SK-N-SH (cell line): ENCODE data around the gene SMCO2. TPM values are rescaled to one million over a fixed set of nuclear protein-coding genes. Genes with fewer than 3 reads are reported as not detected.

Experiments used
- CTCF ChIA-PET: fragments of 300-600, 350-600 bp; formaldehyde crosslinking; extraction: SDS; loops from one replicate; lab custom pipeline; 2021; lab: Yijun Ruan, JAX
- POLR2A ChIA-PET: fragments of 350-600 bp; sonication (Branson Sonifier 250); formaldehyde crosslinking; extraction: SDS; loops from one replicate; lab custom pipeline; 2020; ENCODE audit warnings: antibody characterized with exemption, inconsistent platforms; lab: Yijun Ruan, JAX
- DNase-seq: peaks from one replicate; pipeline ENCODE4 v3.0.0; 2012
- H2AFZ ChIP-seq: fragments of 200-600 bp; sonication (generic); 2 replicates; pipeline ENCODE4 v1.8.1; 2016; ENCODE audit warnings: antibody characterized with exemption, mild to moderate bottlenecking, low read depth
- H3F3A ChIP-seq: fragments of 200-600 bp; sonication (generic); replicated peaks from 2 replicates; pipeline ENCODE3; 2016; ENCODE audit warnings: antibody characterized with exemption, mild to moderate bottlenecking; ENCODE audit not compliant: insufficient read depth
- H3K27ac ChIP-seq, 2 experiments: fragments of 200-500 bp in 1 of 2; fragments of 200-600 bp in 1 of 2; sonication (Bioruptor generic) in 1 of 2; sonication (generic), shearing (Covaris generic) in 1 of 2; 2 replicates each; pipeline versions ENCODE4 v1.5.1 to v1.6.1; 2014 to 2016; ENCODE audit warnings: low read depth in 2 of 2, inconsistent platforms in 1 of 2, low read length in 1 of 2, mild to moderate bottlenecking in 1 of 2, mixed read lengths in 1 of 2
- H3K27me3 ChIP-seq: fragments of 200-600 bp; sonication (generic), shearing (Covaris generic); 2 replicates; pipeline ENCODE4 v1.6.1; 2016; ENCODE audit warnings: mixed run types; ENCODE audit not compliant: insufficient read depth
- H3K36me3 ChIP-seq, 2 experiments: fragments of 200-500 bp in 1 of 2; fragments of 200-600 bp in 1 of 2; sonication (Bioruptor generic) in 1 of 2; sonication (generic) in 1 of 2; replicated peaks in 1 of 2; 2 replicates each; pipeline versions ENCODE3 to v1.5.1; 2014 to 2016; ENCODE audit warnings: low read length in 1 of 2, mild to moderate bottlenecking in 1 of 2; ENCODE audit not compliant: insufficient read depth in 2 of 2, control insufficient read depth in 1 of 2
- H3K4me1 ChIP-seq, 2 experiments: fragments of 200-500 bp in 1 of 2; fragments of 200-600 bp in 1 of 2; sonication (Bioruptor generic) in 1 of 2; sonication (generic), shearing (Covaris generic) in 1 of 2; 2 replicates each; pipeline versions ENCODE4 v1.5.1 to v1.6.1; 2014 to 2016; ENCODE audit warnings: low read depth in 1 of 2, low read length in 1 of 2, mixed run types in 1 of 2; ENCODE audit not compliant: insufficient read depth in 2 of 2, control insufficient read depth in 1 of 2
- H3K4me2 ChIP-seq: fragments of 200-600 bp; sonication (generic), shearing (Covaris generic); 2 replicates; pipeline ENCODE4 v1.6.1; 2017; ENCODE audit warnings: mixed run types
- H3K4me3 ChIP-seq, 2 experiments: fragments of 200-500 bp in 1 of 2; fragments of 200-600 bp in 1 of 2; sonication (Bioruptor generic) in 1 of 2; sonication (generic), shearing (Covaris generic) in 1 of 2; 2 replicates each; pipeline versions ENCODE4 v1.5.1 to v1.8.1; 2014 to 2016; ENCODE audit warnings: low read depth in 2 of 2, inconsistent platforms in 1 of 2, low read length in 1 of 2, mild to moderate bottlenecking in 1 of 2, mixed read lengths in 1 of 2, moderate library complexity in 1 of 2
- H3K79me2 ChIP-seq: fragments of 200-600 bp; sonication (generic); 2 replicates; pipeline ENCODE4 v1.8.1; 2017; ENCODE audit warnings: mild to moderate bottlenecking; ENCODE audit not compliant: insufficient read depth
- H3K9ac ChIP-seq: fragments of 200-600 bp; sonication (generic); 2 replicates; pipeline ENCODE4 v1.6.1; 2017; ENCODE audit warnings: mixed run types
- H3K9me2 ChIP-seq: fragments of 200-600 bp; sonication (generic); 2 replicates; pipeline ENCODE4 v1.6.1; 2017; ENCODE audit warnings: mixed run types
- H3K9me3 ChIP-seq: fragments of 200-600 bp; sonication (generic); 2 replicates; pipeline ENCODE4 v1.6.1; 2017; ENCODE audit warnings: mixed run types, mild to moderate bottlenecking, moderate library complexity
- H4K20me1 ChIP-seq: fragments of 200-600 bp; sonication (generic); 2 replicates; pipeline ENCODE4 v1.6.1; 2017; ENCODE audit warnings: mild to moderate bottlenecking, mixed run types; ENCODE audit not compliant: insufficient read depth
- EP300 ChIP-seq, 2 experiments: IDR thresholded peaks; 2 replicates each; pipeline versions ENCODE4 v1.4.0 to v1.6.1; 2012; ENCODE audit warnings: borderline replicate concordance in 1 of 2, low read depth in 1 of 2, low read length in 1 of 2
- FOXJ3 ChIP-seq: sonication (generic); formaldehyde crosslinking; IDR thresholded peaks from 2 replicates; pipeline ENCODE4 v1.5.1; 2020; ENCODE audit warnings: mild to moderate bottlenecking, missing genetic modification reagents
- FOXM1 ChIP-seq: IDR thresholded peaks from 2 replicates; pipeline ENCODE4 v1.4.0; 2012; ENCODE audit warnings: low read depth, mild to moderate bottlenecking
- GABPA ChIP-seq: IDR thresholded peaks from 2 replicates; pipeline ENCODE4 v1.4.0; 2012; ENCODE audit warnings: low read depth, mild to moderate bottlenecking
- GATA2 ChIP-seq: sonication (generic); formaldehyde crosslinking; IDR thresholded peaks from 2 replicates; pipeline ENCODE4 v1.5.0; 2020; ENCODE audit warnings: mild to moderate bottlenecking, missing genetic modification reagents
- IRF3 ChIP-seq: fragments of 150-350 bp; IDR thresholded peaks from 2 replicates; pipeline ENCODE4 v1.6.1; 2016; ENCODE audit warnings: mild to moderate bottlenecking, low read depth, low read length
- PBX3 ChIP-seq: IDR thresholded peaks from 2 replicates; pipeline ENCODE4; 2012
- POLR2AphosphoS5 ChIP-seq: IDR thresholded peaks from 2 replicates; pipeline ENCODE4 v1.6.1; 2012; ENCODE audit warnings: low read depth, low read length
- RFX5 ChIP-seq: IDR thresholded peaks from 2 replicates; pipeline ENCODE4 v1.6.1; 2012; ENCODE audit warnings: mild to moderate bottlenecking, improper control_type of control experiment, low read length
- SMC3 ChIP-seq: IDR thresholded peaks from 2 replicates; pipeline ENCODE4 v1.6.1; 2012; ENCODE audit warnings: low read depth, low read length, improper control_type of control experiment
- TAF1 ChIP-seq: IDR thresholded peaks from 2 replicates; pipeline ENCODE4 v1.6.1; 2012; ENCODE audit warnings: low read depth, mild to moderate bottlenecking, low read length, moderate library complexity, borderline replicate concordance
- USF1 ChIP-seq: IDR thresholded peaks from 2 replicates; pipeline ENCODE4 v1.4.0; 2012; ENCODE audit warnings: low read depth, borderline replicate concordance
- YY1 ChIP-seq: IDR thresholded peaks from 2 replicates; pipeline ENCODE4 v1.4.0; 2012; ENCODE audit warnings: low read depth, mild to moderate bottlenecking
- ZBTB33 ChIP-seq: IDR thresholded peaks from 2 replicates; pipeline ENCODE4 v1.4.0; 2012; ENCODE audit warnings: low read depth, borderline replicate concordance
- WGBS: methylation state at CpG from one replicate; pipeline ENCODE4 v1.1.6; 2017; ENCODE audit warnings: low lambda C conversion rate; 5-methylcytosine and 5-hydroxymethylcytosine counted together
- polyA plus RNA-seq, 3 experiments: library from polyadenylated mRNA; depleted of rRNA; stranded (reverse); fragments of >200 nt; gene quantifications; 2 replicates each; pipeline ENCODE4 v1.2.3, GENCODE V29; 2012
- TF ChIP-seq, protein P1 (sequence below): fragments of 150-350 bp; IDR thresholded peaks from 2 replicates; pipeline ENCODE4 v1.6.1; 2017; ENCODE audit warnings: antibody characterized with exemption, low read length, low read depth, borderline replicate concordance

Gene SMCO2
- polyA plus RNA-seq, 1 of the 3 experiments (the other 2 are of a cell fraction): 0.21 TPM

GRCh38 chr12:27462151-27462694 is 15.7 kb downstream of the SMCO2 start (continued):
- no peak for TF ChIP-seq IRF3
- TF ChIP-seq GABPA: no peak
- TF ChIP-seq PBX3: peak; percentile 57
- TF ChIP-seq EP300 (IDR thresholded peaks at IDR 0.05; ENCODE audit: borderline replicate concordance in 1 of 2, low read depth in 1 of 2, low read length in 1 of 2): peak in 1 of 2 experiments; percentile 60; a peak in 1 of 4 replicates
- TF ChIP-seq GATA2 (CRISPR knock-in tag): no peak
- peak; percentile 27; the same call in 1 of the 2 replicates for TF ChIP-seq POLR2AphosphoS5
- no peak for TF ChIP-seq YY1

- no peaks in the 10 kb centered on the region for H3K79me2 ChIP-seq
- CTCF ChIA-PET: interaction anchor here (1.7 kb wide), 1 partner anchor 28 kb away, joined by 5 read pairs; no protein-coding TSS in a partner anchor
- H3K9ac ChIP-seq: no peak overlapping the region; the same call in 1 of the 2 replicates
- H3K27ac ChIP-seq: peak overlapping the region; percentile 48 to 76; a peak in 3 of 4 replicates
- H3K36me3 ChIP-seq: no peaks in the 10 kb centered on the region
- H3F3A ChIP-seq: peaks cover 22% of the 10 kb centered on the region
- peaks cover 0 to 26% of the 10 kb centered on the region in 2 experiments; a peak in 1 of 4 replicates for H3K4me1 ChIP-seq
- no peaks in the 10 kb centered on the region for H4K20me1 ChIP-seq
- WGBS: 87% methylated on average over 8 of the region's 8 CpGs
- H3K4me3 ChIP-seq: no peak overlapping the region
- no peaks in the 10 kb centered on the region for H3K27me3 ChIP-seq
- POLR2A ChIA-PET: no interaction called here
- H3K4me2 ChIP-seq: peak overlapping the region; percentile 72
- H2AFZ ChIP-seq: no peak overlapping the region
- DNase-seq: no peak
- H3K9me2 ChIP-seq: no peaks in the 10 kb centered on the region
- TF ChIP-seq SMC3 (no peak), ZBTB33 (no peak), YY1 (no peak), TAF1 (no peak), IRF3 (no peak), FOXM1 (no peak), FOXJ3 (no peak), RFX5 (no peak), USF1 (no peak)
- TF ChIP-seq, protein P1, sequence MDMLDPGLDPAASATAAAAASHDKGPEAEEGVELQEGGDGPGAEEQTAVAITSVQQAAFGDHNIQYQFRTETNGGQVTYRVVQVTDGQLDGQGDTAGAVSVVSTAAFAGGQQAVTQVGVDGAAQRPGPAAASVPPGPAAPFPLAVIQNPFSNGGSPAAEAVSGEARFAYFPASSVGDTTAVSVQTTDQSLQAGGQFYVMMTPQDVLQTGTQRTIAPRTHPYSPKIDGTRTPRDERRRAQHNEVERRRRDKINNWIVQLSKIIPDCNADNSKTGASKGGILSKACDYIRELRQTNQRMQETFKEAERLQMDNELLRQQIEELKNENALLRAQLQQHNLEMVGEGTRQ: no peak
- H3K9me3 ChIP-seq: no peaks in the 10 kb centered on the region
These were observed 16.3 kb downstream of the SMCO2 start for GRCh38 chr12:27462851-27463250.
